ENCODE measurements around the gene GTPBP3. TPM values are rescaled to one million over a fixed set of nuclear protein-coding genes. Genes with fewer than 3 reads are reported as not detected.

GTPBP3 gene
- total and polyA plus RNA-seq, 2 of the 8 experiments (the other 6 are each of a cell fraction or from before 2014, with no cell fraction given), result 30.4 to 56.0 TPM

DNA sequence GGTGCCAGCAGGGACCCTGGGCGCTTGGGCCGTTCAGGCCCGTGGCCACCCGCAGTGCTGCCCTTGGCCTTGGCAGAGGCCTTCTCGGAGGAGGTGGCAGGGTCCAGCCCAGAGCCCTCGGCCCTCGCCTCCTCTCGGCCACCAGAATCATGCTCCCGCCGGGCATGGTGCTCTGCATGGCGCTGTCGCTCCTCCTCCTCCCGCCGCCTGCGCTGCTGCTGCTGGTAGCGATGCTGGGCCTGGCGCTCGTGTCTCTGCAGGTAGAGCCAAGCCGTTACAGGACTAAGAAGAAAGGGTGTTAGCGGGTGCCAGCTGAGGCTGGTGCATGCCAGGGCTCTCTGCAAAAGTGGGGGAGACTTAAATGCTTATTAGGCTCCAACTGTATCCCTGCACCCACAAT lies 12.2 kb upstream of the GTPBP3 start (continued):
- TF ChIP-seq, protein P1, sequence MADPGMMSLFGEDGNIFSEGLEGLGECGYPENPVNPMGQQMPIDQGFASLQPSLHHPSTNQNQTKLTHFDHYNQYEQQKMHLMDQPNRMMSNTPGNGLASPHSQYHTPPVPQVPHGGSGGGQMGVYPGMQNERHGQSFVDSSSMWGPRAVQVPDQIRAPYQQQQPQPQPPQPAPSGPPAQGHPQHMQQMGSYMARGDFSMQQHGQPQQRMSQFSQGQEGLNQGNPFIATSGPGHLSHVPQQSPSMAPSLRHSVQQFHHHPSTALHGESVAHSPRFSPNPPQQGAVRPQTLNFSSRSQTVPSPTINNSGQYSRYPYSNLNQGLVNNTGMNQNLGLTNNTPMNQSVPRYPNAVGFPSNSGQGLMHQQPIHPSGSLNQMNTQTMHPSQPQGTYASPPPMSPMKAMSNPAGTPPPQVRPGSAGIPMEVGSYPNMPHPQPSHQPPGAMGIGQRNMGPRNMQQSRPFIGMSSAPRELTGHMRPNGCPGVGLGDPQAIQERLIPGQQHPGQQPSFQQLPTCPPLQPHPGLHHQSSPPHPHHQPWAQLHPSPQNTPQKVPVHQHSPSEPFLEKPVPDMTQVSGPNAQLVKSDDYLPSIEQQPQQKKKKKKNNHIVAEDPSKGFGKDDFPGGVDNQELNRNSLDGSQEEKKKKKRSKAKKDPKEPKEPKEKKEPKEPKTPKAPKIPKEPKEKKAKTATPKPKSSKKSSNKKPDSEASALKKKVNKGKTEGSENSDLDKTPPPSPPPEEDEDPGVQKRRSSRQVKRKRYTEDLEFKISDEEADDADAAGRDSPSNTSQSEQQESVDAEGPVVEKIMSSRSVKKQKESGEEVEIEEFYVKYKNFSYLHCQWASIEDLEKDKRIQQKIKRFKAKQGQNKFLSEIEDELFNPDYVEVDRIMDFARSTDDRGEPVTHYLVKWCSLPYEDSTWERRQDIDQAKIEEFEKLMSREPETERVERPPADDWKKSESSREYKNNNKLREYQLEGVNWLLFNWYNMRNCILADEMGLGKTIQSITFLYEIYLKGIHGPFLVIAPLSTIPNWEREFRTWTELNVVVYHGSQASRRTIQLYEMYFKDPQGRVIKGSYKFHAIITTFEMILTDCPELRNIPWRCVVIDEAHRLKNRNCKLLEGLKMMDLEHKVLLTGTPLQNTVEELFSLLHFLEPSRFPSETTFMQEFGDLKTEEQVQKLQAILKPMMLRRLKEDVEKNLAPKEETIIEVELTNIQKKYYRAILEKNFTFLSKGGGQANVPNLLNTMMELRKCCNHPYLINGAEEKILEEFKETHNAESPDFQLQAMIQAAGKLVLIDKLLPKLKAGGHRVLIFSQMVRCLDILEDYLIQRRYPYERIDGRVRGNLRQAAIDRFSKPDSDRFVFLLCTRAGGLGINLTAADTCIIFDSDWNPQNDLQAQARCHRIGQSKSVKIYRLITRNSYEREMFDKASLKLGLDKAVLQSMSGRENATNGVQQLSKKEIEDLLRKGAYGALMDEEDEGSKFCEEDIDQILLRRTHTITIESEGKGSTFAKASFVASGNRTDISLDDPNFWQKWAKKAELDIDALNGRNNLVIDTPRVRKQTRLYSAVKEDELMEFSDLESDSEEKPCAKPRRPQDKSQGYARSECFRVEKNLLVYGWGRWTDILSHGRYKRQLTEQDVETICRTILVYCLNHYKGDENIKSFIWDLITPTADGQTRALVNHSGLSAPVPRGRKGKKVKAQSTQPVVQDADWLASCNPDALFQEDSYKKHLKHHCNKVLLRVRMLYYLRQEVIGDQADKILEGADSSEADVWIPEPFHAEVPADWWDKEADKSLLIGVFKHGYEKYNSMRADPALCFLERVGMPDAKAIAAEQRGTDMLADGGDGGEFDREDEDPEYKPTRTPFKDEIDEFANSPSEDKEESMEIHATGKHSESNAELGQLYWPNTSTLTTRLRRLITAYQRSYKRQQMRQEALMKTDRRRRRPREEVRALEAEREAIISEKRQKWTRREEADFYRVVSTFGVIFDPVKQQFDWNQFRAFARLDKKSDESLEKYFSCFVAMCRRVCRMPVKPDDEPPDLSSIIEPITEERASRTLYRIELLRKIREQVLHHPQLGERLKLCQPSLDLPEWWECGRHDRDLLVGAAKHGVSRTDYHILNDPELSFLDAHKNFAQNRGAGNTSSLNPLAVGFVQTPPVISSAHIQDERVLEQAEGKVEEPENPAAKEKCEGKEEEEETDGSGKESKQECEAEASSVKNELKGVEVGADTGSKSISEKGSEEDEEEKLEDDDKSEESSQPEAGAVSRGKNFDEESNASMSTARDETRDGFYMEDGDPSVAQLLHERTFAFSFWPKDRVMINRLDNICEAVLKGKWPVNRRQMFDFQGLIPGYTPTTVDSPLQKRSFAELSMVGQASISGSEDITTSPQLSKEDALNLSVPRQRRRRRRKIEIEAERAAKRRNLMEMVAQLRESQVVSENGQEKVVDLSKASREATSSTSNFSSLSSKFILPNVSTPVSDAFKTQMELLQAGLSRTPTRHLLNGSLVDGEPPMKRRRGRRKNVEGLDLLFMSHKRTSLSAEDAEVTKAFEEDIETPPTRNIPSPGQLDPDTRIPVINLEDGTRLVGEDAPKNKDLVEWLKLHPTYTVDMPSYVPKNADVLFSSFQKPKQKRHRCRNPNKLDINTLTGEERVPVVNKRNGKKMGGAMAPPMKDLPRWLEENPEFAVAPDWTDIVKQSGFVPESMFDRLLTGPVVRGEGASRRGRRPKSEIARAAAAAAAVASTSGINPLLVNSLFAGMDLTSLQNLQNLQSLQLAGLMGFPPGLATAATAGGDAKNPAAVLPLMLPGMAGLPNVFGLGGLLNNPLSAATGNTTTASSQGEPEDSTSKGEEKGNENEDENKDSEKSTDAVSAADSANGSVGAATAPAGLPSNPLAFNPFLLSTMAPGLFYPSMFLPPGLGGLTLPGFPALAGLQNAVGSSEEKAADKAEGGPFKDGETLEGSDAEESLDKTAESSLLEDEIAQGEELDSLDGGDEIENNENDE (IDR thresholded peaks at IDR 0.05; ENCODE audit: insufficient replicate concordance, low read length), result no peak
- TF ChIP-seq NRF1 (IDR thresholded peaks at IDR 0.05; ENCODE audit: low read depth, low read length) (no peak), POLR2AphosphoS5 (IDR thresholded peaks at IDR 0.05; ENCODE audit: low read depth, low read length) (no peak)
